SK-N-SH (cell line): ENCODE data around the gene ASTN2. TPM values are rescaled to one million over a fixed set of nuclear protein-coding genes. Genes with fewer than 3 reads are reported as not detected.

Experiments
- CTCF ChIA-PET: fragments of 300-600, 350-600 bp; formaldehyde crosslinking; extraction: SDS; loops from one replicate; lab custom pipeline; 2021; lab: Yijun Ruan, JAX
- POLR2A ChIA-PET: fragments of 350-600 bp; sonication (Branson Sonifier 250); formaldehyde crosslinking; extraction: SDS; loops from one replicate; lab custom pipeline; 2020; ENCODE audit warnings: antibody characterized with exemption, inconsistent platforms; lab: Yijun Ruan, JAX
- DNase-seq: peaks from one replicate; pipeline ENCODE4 v3.0.0; 2012
- H2AFZ ChIP-seq: fragments of 200-600 bp; sonication (generic); 2 replicates; pipeline ENCODE4 v1.8.1; 2016; ENCODE audit warnings: antibody characterized with exemption, mild to moderate bottlenecking, low read depth
- H3F3A ChIP-seq: fragments of 200-600 bp; sonication (generic); replicated peaks from 2 replicates; pipeline ENCODE3; 2016; ENCODE audit warnings: antibody characterized with exemption, mild to moderate bottlenecking; ENCODE audit not compliant: insufficient read depth
- H3K27ac ChIP-seq, 2 experiments: fragments of 200-500 bp in 1 of 2; fragments of 200-600 bp in 1 of 2; sonication (Bioruptor generic) in 1 of 2; sonication (generic), shearing (Covaris generic) in 1 of 2; 2 replicates each; pipeline versions ENCODE4 v1.5.1 to v1.6.1; 2014 to 2016; ENCODE audit warnings: low read depth in 2 of 2, inconsistent platforms in 1 of 2, low read length in 1 of 2, mild to moderate bottlenecking in 1 of 2, mixed read lengths in 1 of 2
- H3K27me3 ChIP-seq: fragments of 200-600 bp; sonication (generic), shearing (Covaris generic); 2 replicates; pipeline ENCODE4 v1.6.1; 2016; ENCODE audit warnings: mixed run types; ENCODE audit not compliant: insufficient read depth
- H3K36me3 ChIP-seq, 2 experiments: fragments of 200-500 bp in 1 of 2; fragments of 200-600 bp in 1 of 2; sonication (Bioruptor generic) in 1 of 2; sonication (generic) in 1 of 2; replicated peaks in 1 of 2; 2 replicates each; pipeline versions ENCODE3 to v1.5.1; 2014 to 2016; ENCODE audit warnings: low read length in 1 of 2, mild to moderate bottlenecking in 1 of 2; ENCODE audit not compliant: insufficient read depth in 2 of 2, control insufficient read depth in 1 of 2
- H3K4me1 ChIP-seq, 2 experiments: fragments of 200-500 bp in 1 of 2; fragments of 200-600 bp in 1 of 2; sonication (Bioruptor generic) in 1 of 2; sonication (generic), shearing (Covaris generic) in 1 of 2; 2 replicates each; pipeline versions ENCODE4 v1.5.1 to v1.6.1; 2014 to 2016; ENCODE audit warnings: low read depth in 1 of 2, low read length in 1 of 2, mixed run types in 1 of 2; ENCODE audit not compliant: insufficient read depth in 2 of 2, control insufficient read depth in 1 of 2
- H3K4me2 ChIP-seq: fragments of 200-600 bp; sonication (generic), shearing (Covaris generic); 2 replicates; pipeline ENCODE4 v1.6.1; 2017; ENCODE audit warnings: mixed run types
- H3K4me3 ChIP-seq, 2 experiments: fragments of 200-500 bp in 1 of 2; fragments of 200-600 bp in 1 of 2; sonication (Bioruptor generic) in 1 of 2; sonication (generic), shearing (Covaris generic) in 1 of 2; 2 replicates each; pipeline versions ENCODE4 v1.5.1 to v1.8.1; 2014 to 2016; ENCODE audit warnings: low read depth in 2 of 2, inconsistent platforms in 1 of 2, low read length in 1 of 2, mild to moderate bottlenecking in 1 of 2, mixed read lengths in 1 of 2, moderate library complexity in 1 of 2
- H3K79me2 ChIP-seq: fragments of 200-600 bp; sonication (generic); 2 replicates; pipeline ENCODE4 v1.8.1; 2017; ENCODE audit warnings: mild to moderate bottlenecking; ENCODE audit not compliant: insufficient read depth
- H3K9ac ChIP-seq: fragments of 200-600 bp; sonication (generic); 2 replicates; pipeline ENCODE4 v1.6.1; 2017; ENCODE audit warnings: mixed run types
- H3K9me2 ChIP-seq: fragments of 200-600 bp; sonication (generic); 2 replicates; pipeline ENCODE4 v1.6.1; 2017; ENCODE audit warnings: mixed run types
- H3K9me3 ChIP-seq: fragments of 200-600 bp; sonication (generic); 2 replicates; pipeline ENCODE4 v1.6.1; 2017; ENCODE audit warnings: mixed run types, mild to moderate bottlenecking, moderate library complexity
- H4K20me1 ChIP-seq: fragments of 200-600 bp; sonication (generic); 2 replicates; pipeline ENCODE4 v1.6.1; 2017; ENCODE audit warnings: mild to moderate bottlenecking, mixed run types; ENCODE audit not compliant: insufficient read depth
- CTCF ChIP-seq: fragments of 200-600 bp; sonication (generic); IDR thresholded peaks from 2 replicates; pipeline ENCODE4 v1.6.1; 2017; ENCODE audit warnings: antibody characterized with exemption, mild to moderate bottlenecking, moderate library complexity
- EP300 ChIP-seq, 2 experiments: IDR thresholded peaks; 2 replicates each; pipeline versions ENCODE4 v1.4.0 to v1.6.1; 2012; ENCODE audit warnings: borderline replicate concordance in 1 of 2, low read depth in 1 of 2, low read length in 1 of 2
- EZH2phosphoT487 ChIP-seq: fragments of 200-600 bp; sonication (generic); IDR thresholded peaks from 2 replicates; pipeline ENCODE4 v1.6.1; 2017; ENCODE audit warnings: low read depth, mixed run types, mild to moderate bottlenecking, antibody characterized with exemption, moderate library complexity, borderline replicate concordance
- FOXJ3 ChIP-seq: sonication (generic); formaldehyde crosslinking; IDR thresholded peaks from 2 replicates; pipeline ENCODE4 v1.5.1; 2020; ENCODE audit warnings: mild to moderate bottlenecking, missing genetic modification reagents
- FOXM1 ChIP-seq: IDR thresholded peaks from 2 replicates; pipeline ENCODE4 v1.4.0; 2012; ENCODE audit warnings: low read depth, mild to moderate bottlenecking
- MAX ChIP-seq: IDR thresholded peaks from 2 replicates; pipeline ENCODE4 v1.4.0; 2012; ENCODE audit warnings: low read depth
- MEF2A ChIP-seq: IDR thresholded peaks from 2 replicates; pipeline ENCODE4 v1.4.0; 2012; ENCODE audit warnings: low read depth, borderline replicate concordance
- MXI1 ChIP-seq: IDR thresholded peaks from 2 replicates; pipeline ENCODE4 v1.6.1; 2012; ENCODE audit warnings: mild to moderate bottlenecking, low read depth, low read length, improper control_type of control experiment
- NRF1 ChIP-seq: IDR thresholded peaks from 2 replicates; pipeline ENCODE4 v1.6.1; 2012; ENCODE audit warnings: low read depth, mild to moderate bottlenecking, low read length
- RCOR1 ChIP-seq: fragments of 150-350 bp; IDR thresholded peaks from 2 replicates; pipeline ENCODE4 v1.6.1; 2017; ENCODE audit warnings: antibody characterized with exemption, low read length
- RFX5 ChIP-seq: IDR thresholded peaks from 2 replicates; pipeline ENCODE4 v1.6.1; 2012; ENCODE audit warnings: mild to moderate bottlenecking, improper control_type of control experiment, low read length
- SMC3 ChIP-seq: IDR thresholded peaks from 2 replicates; pipeline ENCODE4 v1.6.1; 2012; ENCODE audit warnings: low read depth, low read length, improper control_type of control experiment
- TAF1 ChIP-seq: IDR thresholded peaks from 2 replicates; pipeline ENCODE4 v1.6.1; 2012; ENCODE audit warnings: low read depth, mild to moderate bottlenecking, low read length, moderate library complexity, borderline replicate concordance
- USF1 ChIP-seq: IDR thresholded peaks from 2 replicates; pipeline ENCODE4 v1.4.0; 2012; ENCODE audit warnings: low read depth, borderline replicate concordance
- WGBS: methylation state at CpG from one replicate; pipeline ENCODE4 v1.1.6; 2017; ENCODE audit warnings: low lambda C conversion rate; 5-methylcytosine and 5-hydroxymethylcytosine counted together
- polyA plus RNA-seq, 3 experiments: library from polyadenylated mRNA; depleted of rRNA; stranded (reverse); fragments of >200 nt; gene quantifications; 2 replicates each; pipeline ENCODE4 v1.2.3, GENCODE V29; 2012

Gene ASTN2
- polyA plus RNA-seq, 1 of the 3 experiments (the other 2 are of a cell fraction) = 6.6 TPM

- no peak for TF ChIP-seq EZH2phosphoT487
These were observed 45.1 kb upstream of the ASTN2 start (continued) for GRCh38 chr9:117459913-117460312.

GRCh38 chr9:117458066-117458465 lies 43.2 kb upstream of the ASTN2 start:
- no peaks in the 10 kb centered on the region for H3K36me3 ChIP-seq
- no peaks in the 10 kb centered on the region for H3K79me2 ChIP-seq
- no peaks in the 10 kb centered on the region for H3K27me3 ChIP-seq
- H3K9me3 ChIP-seq = no peaks in the 10 kb centered on the region
- H3K9me2 ChIP-seq = no peaks in the 10 kb centered on the region
- ChIA-PET CTCF (interaction anchor here (1.1 to 1.3 kb wide), 2 partner anchors 30 to 48 kb away, joined by 3 to 4 read pairs; no protein-coding TSS in a partner anchor), POLR2A (no interaction called here)
- H3K27ac ChIP-seq = no peak overlapping the region
- no peak overlapping the region for H3K9ac ChIP-seq
- no peak for TF ChIP-seq RCOR1
- no peaks in the 10 kb centered on the region for H4K20me1 ChIP-seq
- no peaks in the 10 kb centered on the region; a peak in 1 of 4 replicates for H3K4me1 ChIP-seq
- no peak overlapping the region for H3K4me2 ChIP-seq
- 21% methylated on average over 3 of the region's 3 CpGs for WGBS
- DNase-seq = no peak
- H3K4me3 ChIP-seq = no peak overlapping the region
- no peak overlapping the region for H2AFZ ChIP-seq
- H3F3A ChIP-seq = no peaks in the 10 kb centered on the region

- H3K9me2 ChIP-seq = no peaks in the 10 kb centered on the region
- H3K27ac ChIP-seq = no peak overlapping the region
- H3F3A ChIP-seq = no peaks in the 10 kb centered on the region
- H3K79me2 ChIP-seq = no peaks in the 10 kb centered on the region
- no peak overlapping the region for H3K4me3 ChIP-seq
- ChIA-PET CTCF (interaction anchor here (1.3 to 3.5 kb wide), 2 partner anchors 10 to 33 kb away, joined by 3 to 15 read pairs; no protein-coding TSS in a partner anchor), POLR2A (no interaction called here)
- no peaks in the 10 kb centered on the region for H3K4me1 ChIP-seq
- H3K9ac ChIP-seq = no peak overlapping the region
- DNase-seq = no peak
- H2AFZ ChIP-seq = no peak overlapping the region
- no peaks in the 10 kb centered on the region for H4K20me1 ChIP-seq
- TF ChIP-seq SMC3 (no peak), MXI1 (no peak), MEF2A (no peak), EP300 (IDR thresholded peaks at IDR 0.05; ENCODE audit: borderline replicate concordance in 1 of 2, low read depth in 1 of 2, low read length in 1 of 2) (no peak), CTCF (no peak), FOXM1 (no peak), USF1 (no peak), NRF1 (no peak), FOXJ3 (CRISPR knock-in tag) (no peak), TAF1 (no peak), RFX5 (no peak), MAX (no peak)
- H3K4me2 ChIP-seq = no peak overlapping the region
- H3K9me3 ChIP-seq = no peaks in the 10 kb centered on the region
- no peaks in the 10 kb centered on the region for H3K36me3 ChIP-seq
- H3K27me3 ChIP-seq = no peaks in the 10 kb centered on the region
These were observed 39.9 kb upstream of the ASTN2 start for GRCh38 chr9:117454711-117455110.
